NT2/D1 (cell line): Measurements from ENCODE around the gene SCYL3.

Experiments used
- SUZ12 ChIP-seq: IDR thresholded peaks from 2 replicates; pipeline ENCODE4 v1.6.1; 2011; ENCODE audit not compliant: insufficient read length, insufficient read depth; ENCODE audit errors: extremely low read depth
- YY1 ChIP-seq: IDR thresholded peaks from 2 replicates; pipeline ENCODE4 v1.6.1; 2011; ENCODE audit not compliant: insufficient read length, insufficient read depth
- ZNF274 ChIP-seq: IDR thresholded peaks from 2 replicates; pipeline ENCODE4 v1.6.1; 2011; ENCODE audit warnings: mild to moderate bottlenecking, low read depth, low read length

DNA sequence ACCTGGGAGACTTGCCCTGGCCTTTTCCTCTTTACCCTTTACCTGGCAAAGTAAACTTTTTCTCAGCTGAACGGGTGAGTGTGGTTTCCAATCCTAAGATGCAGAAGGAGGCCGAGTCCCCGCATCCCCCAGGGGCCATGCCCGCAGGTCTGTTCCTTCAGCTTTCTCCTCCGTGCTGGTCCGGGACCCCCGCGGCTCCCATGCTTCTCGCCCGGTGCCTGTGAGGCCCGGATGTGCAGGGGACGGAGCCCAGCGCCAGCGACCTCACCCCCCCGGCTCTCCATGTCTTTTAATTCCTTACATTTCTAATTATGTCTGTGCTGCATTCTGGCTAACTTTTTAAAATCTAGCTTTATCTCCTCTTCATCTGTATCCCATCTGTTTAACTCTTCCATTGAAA is 21.5 kb upstream of the SCYL3 start:
- TF ChIP-seq SUZ12: no peak
- TF ChIP-seq ZNF274: no peak
- TF ChIP-seq YY1: no peak
